ENCODE results near the gene DDX25.
A peak's percentile ranks its signal among the peaks of the same experiment; 100 is the strongest.

DNA sequence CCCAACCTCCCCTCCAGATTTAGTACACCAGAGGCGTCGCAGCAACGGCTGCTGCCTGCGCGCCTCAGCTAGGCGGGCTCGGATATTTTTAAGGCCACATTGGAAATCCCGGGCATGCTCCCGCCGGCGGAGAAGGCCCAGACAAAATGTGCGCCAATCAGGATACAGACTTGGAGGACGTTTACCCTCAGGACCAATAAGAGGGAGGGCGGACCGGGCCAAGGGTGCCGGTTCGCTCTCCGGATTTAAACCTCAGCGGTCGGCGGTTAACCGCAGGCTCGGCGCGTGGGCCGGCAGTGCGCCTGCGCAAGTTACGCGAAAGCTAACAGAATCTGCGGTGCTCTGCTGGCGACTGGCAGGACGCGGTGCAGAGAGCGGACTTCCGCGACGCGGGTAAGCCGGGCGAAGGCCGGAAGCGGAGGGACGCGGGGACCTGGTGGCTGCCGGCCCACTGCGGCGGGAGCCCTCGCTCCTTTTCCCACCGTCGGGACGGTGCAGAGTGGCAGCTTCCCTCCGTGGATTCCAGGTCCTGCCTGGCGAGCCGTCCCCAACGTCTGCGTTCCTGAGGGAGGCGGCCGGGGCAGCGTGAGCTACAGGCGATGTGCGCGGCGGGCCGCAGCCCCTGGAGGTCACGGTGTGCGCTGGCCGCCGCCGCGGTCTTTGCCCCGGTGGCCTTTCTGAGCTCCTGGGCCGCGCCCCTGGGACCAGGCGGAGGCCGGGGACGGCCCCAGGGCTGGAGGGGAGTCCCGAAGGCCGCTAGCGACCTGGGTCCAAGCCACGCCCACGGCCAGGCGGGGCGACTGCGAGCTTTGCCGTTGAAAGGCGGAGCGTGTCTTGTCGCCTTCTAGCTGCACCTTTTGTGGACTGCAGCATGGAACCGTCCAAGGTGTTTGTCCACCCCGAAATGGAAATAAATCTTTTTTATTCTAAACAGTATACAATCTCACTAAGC is 16.7 kb upstream of the DDX25 start, which contains the start of gene HYLS1:
- peak in 4 of 6 experiments; percentile 3 to 43 (median 30) for TF ChIP-seq CTCF (IDR thresholded peaks at IDR 0.05)
- TF ChIP-seq POLR2AphosphoS5 (IDR thresholded peaks at IDR 0.05), result peak; percentile 76 to 84
- peak in 3 of 4 donors; percentile 40 to 74 (median 71) for TF ChIP-seq POLR2A (IDR thresholded peaks at IDR 0.05)
- peak in 1 of 4 donors; percentile 27 for TF ChIP-seq EP300 (IDR thresholded peaks at IDR 0.05)
